Esophagus (tissue), 2 donors: ENCODE data around the gene SYP. TPM values are rescaled to one million over a fixed set of nuclear protein-coding genes. Genes with fewer than 3 reads are reported as not detected.

Experiments used
- H3K27ac ChIP-seq, 2 donors: one replicate each; pipeline ENCODE4 v1.5.1; 2013; ENCODE audit warnings: low read depth in 2 of 2, mild to moderate bottlenecking in 2 of 2, inconsistent platforms in 1 of 2, low read length in 1 of 2, moderate library complexity in 1 of 2
- H3K27me3 ChIP-seq, 2 donors: one replicate each; pipeline ENCODE4 v1.6.1; 2013; ENCODE audit warnings: low read length in 2 of 2, control low read depth in 1 of 2, mild to moderate bottlenecking in 1 of 2; ENCODE audit not compliant: insufficient read depth in 2 of 2, control insufficient read depth in 1 of 2
- H3K36me3 ChIP-seq, 2 donors: one replicate each; pipeline ENCODE4 v1.6.1; 2013; ENCODE audit warnings: low read length in 1 of 2; ENCODE audit not compliant: control insufficient read depth in 2 of 2, insufficient read depth in 2 of 2
- H3K4me1 ChIP-seq, 2 donors: one replicate each; pipeline ENCODE4 v1.6.1; 2013; ENCODE audit warnings: low read length in 1 of 2; ENCODE audit not compliant: control insufficient read depth in 2 of 2, insufficient read depth in 2 of 2
- H3K4me3 ChIP-seq, 2 donors: one replicate each; pipeline ENCODE4 v1.5.1; 2013; ENCODE audit warnings: low read length in 2 of 2, mild to moderate bottlenecking in 2 of 2, low read depth in 1 of 2, moderate library complexity in 1 of 2
- H3K9me3 ChIP-seq, 2 donors: one replicate each; pipeline ENCODE4 v1.6.1; 2013; ENCODE audit warnings: mild to moderate bottlenecking in 2 of 2, low read depth in 1 of 2, low read length in 1 of 2, moderate library complexity in 1 of 2; ENCODE audit not compliant: control insufficient read depth in 2 of 2, insufficient read depth in 1 of 2
- WGBS, 2 donors: extraction: QIAGEN DNeasy Blood & Tissue Kit; methylation state at CpG; one replicate each; pipeline ENCODE4 v1.1.7; 2013; 5-methylcytosine and 5-hydroxymethylcytosine counted together
- polyA plus RNA-seq, 2 donors: library from polyadenylated mRNA; stranded (reverse); fragments of 200-250 nt; gene quantifications; one replicate each; pipeline ENCODE4 v1.2.3, GENCODE V29; 2013
- donor health status: healthy with polysubstance abuse.
- donor health status: Bipolar disorder and iron deficiency.

Gene SYP
- polyA plus RNA-seq, 2 donors: 0.75 to 0.79 TPM

DNA sequence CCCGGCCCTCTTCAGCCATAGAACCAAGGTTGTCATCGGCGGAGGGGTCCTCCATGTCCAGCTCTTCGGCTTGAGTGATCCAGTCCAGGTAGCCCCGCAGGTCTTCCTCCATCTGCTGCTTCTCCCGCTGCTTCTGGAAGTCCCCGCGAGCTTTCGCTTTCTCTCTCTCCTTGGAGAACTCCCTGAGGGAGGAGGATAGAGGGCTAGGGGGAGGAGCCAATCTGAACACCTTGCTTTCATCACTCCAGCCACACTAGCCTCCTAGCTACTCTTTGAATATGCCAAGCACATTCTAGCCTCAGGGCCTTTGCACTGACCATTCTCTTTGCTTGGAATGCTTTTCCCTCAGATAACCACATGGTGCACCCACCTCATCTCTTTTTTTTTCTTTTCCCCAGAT is 27.0 kb upstream of the SYP start:
- no peaks in the 10 kb centered on the region for H3K36me3 ChIP-seq
- H3K4me1 ChIP-seq: peaks cover 0 to 2% of the 10 kb centered on the region in 2 donors
- H3K4me3 ChIP-seq: no peak overlapping the region
- no peak overlapping the region for H3K27ac ChIP-seq
- no peaks in the 10 kb centered on the region for H3K27me3 ChIP-seq
- H3K9me3 ChIP-seq: peaks cover 0 to 4% of the 10 kb centered on the region in 2 donors
- 78 to 93% methylated on average over 9 of the region's 9 CpGs for WGBS, 2 donors

DNA sequence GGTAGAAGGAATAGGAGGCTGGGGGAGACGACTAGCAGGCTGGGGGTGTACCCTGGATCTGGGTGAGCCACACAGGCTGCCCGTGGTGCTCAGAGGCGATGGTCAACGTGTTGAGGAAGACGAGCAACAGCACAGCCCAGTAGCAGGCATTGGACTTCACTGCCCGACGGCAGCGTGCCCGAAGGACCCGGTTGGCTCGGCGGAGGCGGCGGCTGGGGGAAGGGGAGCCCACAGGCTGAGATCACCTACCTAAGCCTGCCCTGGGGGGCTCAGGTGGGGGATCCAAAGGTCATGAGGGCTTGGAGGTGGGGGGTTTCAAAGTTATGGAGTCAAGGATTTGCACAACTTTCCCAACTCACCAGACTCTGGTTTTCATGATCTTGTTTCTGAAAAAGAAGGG is 25.9 kb upstream of the SYP start:
- Histone ChIP-seq H3K9me3 (peaks cover 0 to 4% of the 10 kb centered on the region in 2 donors), H3K4me1 (peaks cover 0 to 2% of the 10 kb centered on the region in 2 donors), H3K27ac (no peak overlapping the region), H3K36me3 (no peaks in the 10 kb centered on the region), H3K4me3 (no peak overlapping the region), H3K27me3 (no peaks in the 10 kb centered on the region)
- 74 to 79% methylated on average over 14 of the region's 14 CpGs for WGBS, 2 donors

DNA sequence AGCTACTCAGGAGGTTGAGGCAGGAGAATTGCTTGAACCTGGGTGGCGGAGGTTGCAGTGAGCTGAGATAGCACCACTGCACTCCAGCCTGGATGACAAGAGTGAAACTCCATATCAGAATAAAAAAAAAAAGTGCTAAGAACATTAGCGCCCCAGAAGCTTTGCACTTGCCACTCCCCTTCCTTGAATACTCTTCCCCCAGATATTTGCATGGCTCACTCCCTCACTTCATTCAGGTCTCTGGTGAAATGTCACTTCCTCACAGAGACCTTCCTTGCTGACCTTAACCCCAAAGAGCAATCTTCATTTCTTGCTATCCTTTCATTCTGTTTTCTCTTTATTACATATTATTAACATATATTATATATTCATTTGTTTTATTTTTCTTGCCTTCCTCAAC is 21.9 kb upstream of the SYP start:
- Histone ChIP-seq H3K4me1 (no peaks in the 10 kb centered on the region), H3K9me3 (no peaks in the 10 kb centered on the region), H3K27me3 (no peaks in the 10 kb centered on the region), H3K36me3 (no peaks in the 10 kb centered on the region), H3K27ac (no peak overlapping the region), H3K4me3 (no peak overlapping the region)
- WGBS, 2 donors: 70 to 75% methylated on average over 2 of the region's 2 CpGs

DNA sequence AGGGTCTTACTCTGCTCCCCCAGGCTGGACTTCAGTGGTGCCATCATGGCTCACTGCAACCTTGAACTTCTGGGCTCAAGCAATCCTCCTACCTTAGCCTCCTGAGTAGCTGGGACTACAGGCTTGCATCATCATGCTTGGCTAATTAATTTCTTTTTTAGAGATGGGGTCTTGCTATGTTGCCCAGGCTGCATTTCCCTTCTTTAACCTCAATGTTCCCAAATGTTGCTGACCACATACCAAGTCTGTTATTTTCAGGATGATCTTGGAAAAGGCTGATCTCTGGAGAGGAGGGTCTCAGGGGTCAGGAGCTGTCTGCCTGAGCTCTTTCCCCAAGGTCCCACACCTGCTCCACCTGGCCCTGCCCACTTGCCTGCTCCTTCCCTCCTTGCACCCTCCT is 20.1 kb upstream of the SYP start:
- H3K4me3 ChIP-seq: no peak overlapping the region
- no peaks in the 10 kb centered on the region for H3K36me3 ChIP-seq
- H3K4me1 ChIP-seq: no peaks in the 10 kb centered on the region
- no peaks in the 10 kb centered on the region for H3K9me3 ChIP-seq
- H3K27ac ChIP-seq: no peak overlapping the region
- no peaks in the 10 kb centered on the region for H3K27me3 ChIP-seq

DNA sequence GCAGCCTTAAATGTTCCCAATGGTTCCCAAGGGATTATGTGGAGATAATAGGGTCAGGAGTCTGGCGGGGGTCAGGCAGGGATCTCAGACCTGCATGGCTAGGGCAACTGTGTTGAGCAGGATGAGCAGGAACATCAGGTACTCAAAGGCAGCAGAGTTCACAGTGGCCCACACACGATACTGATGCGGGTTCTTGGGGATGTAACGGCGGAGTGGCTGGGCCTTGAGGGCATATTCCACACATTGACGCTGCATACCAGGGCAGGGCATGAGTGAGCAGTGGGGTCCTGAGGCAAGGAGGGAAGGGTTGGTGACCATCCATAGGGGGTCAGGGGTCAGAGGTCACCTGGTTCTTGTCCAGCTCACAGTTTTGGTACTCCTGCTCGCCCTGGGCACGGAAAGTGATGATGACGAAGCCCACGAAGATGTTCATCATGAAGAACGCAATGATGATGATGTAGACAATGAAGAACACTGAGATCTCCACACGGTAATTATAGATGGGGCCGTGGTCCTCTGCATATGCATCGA is 15.1 kb upstream of the SYP start:
- WGBS, 2 donors: 84% methylated on average over 14 of the region's 14 CpGs

DNA sequence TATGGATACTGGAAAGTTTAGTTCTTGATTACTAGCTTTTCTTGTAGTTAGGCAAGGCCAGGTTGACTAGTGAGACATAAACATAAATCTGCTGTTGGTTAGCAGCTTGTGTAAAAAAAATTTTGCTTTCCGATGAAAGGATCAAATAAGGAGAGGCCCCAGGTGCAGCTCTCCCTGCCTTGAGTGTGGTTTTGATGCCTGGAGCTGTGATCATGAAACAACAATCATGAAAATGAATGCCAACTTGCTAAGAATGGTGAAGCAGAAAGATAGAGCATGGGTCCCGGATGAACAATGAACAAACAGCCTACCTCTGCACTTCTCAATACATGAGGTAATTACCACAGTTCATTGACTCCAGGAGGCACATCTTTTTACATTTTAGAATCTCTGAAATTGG is 14.4 kb upstream of the SYP start:
- Histone ChIP-seq H3K36me3 (no peaks in the 10 kb centered on the region), H3K4me1 (no peaks in the 10 kb centered on the region), H3K9me3 (no peaks in the 10 kb centered on the region), H3K27me3 (no peaks in the 10 kb centered on the region), H3K27ac (no peak overlapping the region), H3K4me3 (no peak overlapping the region)
- whole genome bisulfite sequencing, 2 donors: 69 to 87% methylated on average over 2 of the region's 2 CpGs

More for the DNA sequence above, 15.1 kb upstream of the SYP start:
- no peaks in the 10 kb centered on the region for H3K36me3 ChIP-seq
- H3K9me3 ChIP-seq: no peaks in the 10 kb centered on the region
- no peaks in the 10 kb centered on the region for H3K4me1 ChIP-seq
- no peaks in the 10 kb centered on the region for H3K27me3 ChIP-seq
- H3K27ac ChIP-seq: no peak overlapping the region
- H3K4me3 ChIP-seq: no peak overlapping the region

DNA sequence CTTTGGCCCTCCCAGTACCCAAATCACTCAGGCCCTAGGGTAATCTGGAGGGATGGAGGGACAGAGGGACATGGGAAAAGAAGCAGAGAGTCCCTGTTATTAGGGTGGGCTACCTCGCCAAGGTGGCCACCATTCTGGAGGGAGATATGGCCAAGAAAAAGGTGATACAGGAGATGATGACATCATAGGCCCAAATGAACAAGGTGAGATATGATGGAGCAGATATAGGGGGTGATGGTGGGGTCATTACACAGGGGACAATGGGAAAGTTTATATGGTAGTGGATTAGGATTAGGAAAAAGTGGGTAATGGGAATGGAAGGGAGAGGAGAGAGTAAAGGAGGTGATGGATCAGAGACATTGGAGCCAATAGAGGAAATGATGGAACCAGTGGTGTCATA is 12.9 kb upstream of the SYP start:
- H3K4me3 ChIP-seq: no peak overlapping the region
- no peaks in the 10 kb centered on the region for H3K4me1 ChIP-seq
- H3K27ac ChIP-seq: no peak overlapping the region
- H3K9me3 ChIP-seq: no peaks in the 10 kb centered on the region
- WGBS, 2 donors: 36 to 81% methylated on average over 1 of the region's 1 CpG
- H3K36me3 ChIP-seq: no peaks in the 10 kb centered on the region
- no peaks in the 10 kb centered on the region for H3K27me3 ChIP-seq

DNA sequence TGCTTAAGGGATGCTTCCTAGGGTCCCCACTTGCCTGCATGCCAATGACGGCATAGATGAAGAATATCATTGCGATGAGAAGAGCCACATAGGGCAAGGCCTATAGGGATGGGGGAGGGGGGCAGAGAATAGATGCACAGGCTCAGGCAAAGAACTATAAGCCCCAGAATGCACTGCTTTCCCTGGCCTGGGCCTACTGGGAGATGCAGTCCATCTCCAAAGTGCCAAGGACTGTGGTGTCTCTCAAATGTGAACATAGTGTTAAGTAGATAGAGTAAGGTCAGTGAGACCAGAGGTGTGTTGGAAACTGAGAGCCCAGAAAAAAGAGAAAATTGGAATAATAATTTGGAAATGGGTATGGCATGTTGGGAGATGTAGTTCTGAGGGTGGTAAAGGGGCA is 12.2 kb upstream of the SYP start:
- H3K4me1 ChIP-seq: no peaks in the 10 kb centered on the region
- no peaks in the 10 kb centered on the region for H3K36me3 ChIP-seq
- no peaks in the 10 kb centered on the region for H3K27me3 ChIP-seq
- 83 to 94% methylated on average over 2 of the region's 2 CpGs for WGBS, 2 donors
- no peak overlapping the region for H3K4me3 ChIP-seq
- no peaks in the 10 kb centered on the region for H3K9me3 ChIP-seq
- H3K27ac ChIP-seq: no peak overlapping the region

DNA sequence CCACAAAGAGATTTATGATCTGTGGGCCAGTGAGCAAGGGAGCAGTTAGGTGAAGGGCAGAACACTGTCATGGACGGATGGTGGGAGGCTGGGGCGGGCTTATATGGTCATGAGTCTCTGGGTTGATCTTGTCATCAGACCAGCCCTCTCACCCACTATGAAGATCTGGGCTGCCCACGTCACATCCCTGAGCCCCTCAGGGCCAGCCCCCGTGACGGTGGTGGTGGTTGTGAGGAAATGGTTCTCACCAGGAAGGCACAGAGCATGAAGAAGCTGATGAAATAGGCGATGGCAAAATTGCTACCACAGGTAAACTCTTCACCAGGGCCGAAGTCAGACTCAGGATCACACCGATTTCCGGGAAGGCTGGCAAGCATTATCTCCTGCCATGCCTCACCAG is 11.1 kb upstream of the SYP start:
- Histone ChIP-seq H3K4me3 (no peak overlapping the region), H3K27ac (no peak overlapping the region), H3K27me3 (no peaks in the 10 kb centered on the region), H3K9me3 (no peaks in the 10 kb centered on the region), H3K4me1 (no peaks in the 10 kb centered on the region), H3K36me3 (no peaks in the 10 kb centered on the region)
- 84 to 89% methylated on average over 9 of the region's 9 CpGs for WGBS, 2 donors

DNA sequence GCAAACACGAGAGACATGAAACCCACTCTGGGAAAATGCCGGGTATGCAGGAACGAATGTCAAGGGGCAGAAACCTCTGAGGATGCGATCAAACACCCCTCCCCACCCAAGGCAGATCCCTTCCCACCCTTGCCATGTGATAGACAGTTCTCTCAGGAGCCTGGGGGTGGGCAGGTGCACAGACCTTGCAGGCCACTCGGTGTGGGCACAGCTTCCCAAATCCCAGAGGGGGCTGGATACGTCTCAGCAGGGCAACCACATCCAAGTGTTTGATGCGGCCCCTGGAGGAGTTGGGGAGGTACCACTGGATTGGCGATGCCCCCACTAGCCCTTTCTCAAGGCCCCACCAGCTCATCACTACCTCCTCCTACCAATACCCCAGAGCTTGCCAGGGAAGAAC is 10.4 kb upstream of the SYP start:
- WGBS, 2 donors: 70 to 72% methylated on average over 8 of the region's 8 CpGs
- Histone ChIP-seq H3K4me3 (no peak overlapping the region), H3K27ac (no peak overlapping the region), H3K9me3 (no peaks in the 10 kb centered on the region), H3K36me3 (no peaks in the 10 kb centered on the region), H3K27me3 (no peaks in the 10 kb centered on the region), H3K4me1 (no peaks in the 10 kb centered on the region)
